ENCODE results near the gene CDH8.

GRCh38 chr16:61969077-61969382 lies 67.2 kb downstream of the CDH8 start:
- no peak for TF ChIP-seq POLR2A (IDR thresholded peaks at IDR 0.05)
- TF ChIP-seq, protein P1, sequence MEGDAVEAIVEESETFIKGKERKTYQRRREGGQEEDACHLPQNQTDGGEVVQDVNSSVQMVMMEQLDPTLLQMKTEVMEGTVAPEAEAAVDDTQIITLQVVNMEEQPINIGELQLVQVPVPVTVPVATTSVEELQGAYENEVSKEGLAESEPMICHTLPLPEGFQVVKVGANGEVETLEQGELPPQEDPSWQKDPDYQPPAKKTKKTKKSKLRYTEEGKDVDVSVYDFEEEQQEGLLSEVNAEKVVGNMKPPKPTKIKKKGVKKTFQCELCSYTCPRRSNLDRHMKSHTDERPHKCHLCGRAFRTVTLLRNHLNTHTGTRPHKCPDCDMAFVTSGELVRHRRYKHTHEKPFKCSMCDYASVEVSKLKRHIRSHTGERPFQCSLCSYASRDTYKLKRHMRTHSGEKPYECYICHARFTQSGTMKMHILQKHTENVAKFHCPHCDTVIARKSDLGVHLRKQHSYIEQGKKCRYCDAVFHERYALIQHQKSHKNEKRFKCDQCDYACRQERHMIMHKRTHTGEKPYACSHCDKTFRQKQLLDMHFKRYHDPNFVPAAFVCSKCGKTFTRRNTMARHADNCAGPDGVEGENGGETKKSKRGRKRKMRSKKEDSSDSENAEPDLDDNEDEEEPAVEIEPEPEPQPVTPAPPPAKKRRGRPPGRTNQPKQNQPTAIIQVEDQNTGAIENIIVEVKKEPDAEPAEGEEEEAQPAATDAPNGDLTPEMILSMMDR (IDR thresholded peaks at IDR 0.05), result no peak
